Measurements from ENCODE around the gene PHTF2. TPM values are rescaled to one million over a fixed set of nuclear protein-coding genes. Genes with fewer than 3 reads are reported as not detected.
A peak's percentile ranks its signal among the peaks of the same experiment; 100 is the strongest.

The PHTF2 gene
- total and polyA plus RNA-seq, 4 donors = 5.1 to 37.1 (median 8.7) TPM

DNA sequence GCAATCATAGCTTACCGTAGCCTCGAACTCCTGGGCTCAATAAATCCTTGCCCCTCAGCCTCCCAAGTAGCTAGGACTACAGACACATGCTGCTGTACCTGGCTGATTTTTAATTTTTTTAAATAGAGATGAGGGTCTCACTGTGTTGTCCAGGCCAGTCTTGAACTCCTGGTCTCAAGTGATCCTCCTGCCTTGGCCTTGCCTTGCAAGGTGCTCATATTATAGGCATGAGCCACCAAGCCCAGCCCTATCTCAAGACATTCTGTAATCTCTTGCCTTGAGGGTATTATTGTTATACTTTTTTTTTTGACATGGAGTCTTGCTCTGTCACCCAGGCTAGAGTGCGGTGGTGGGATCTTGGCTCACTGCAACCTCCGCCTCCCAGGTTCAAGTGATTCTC, 86.6 kb downstream of the PHTF2 start:
- ATAC-seq (ENCODE audit: insufficient read depth, low FRiP score) (no peak), DNase-seq (no peak)
- Histone ChIP-seq H3K4me3 (no peak overlapping the region), H3K9me3 (ENCODE audit: control insufficient read depth in 4 of 4, insufficient read depth in 3 of 4, low read length in 3 of 4) (no peaks in the 10 kb centered on the region), H3K4me1 (ENCODE audit: control insufficient read depth in 5 of 5, insufficient read depth in 5 of 5, low read length in 5 of 5) (no peaks in the 10 kb centered on the region), H3K36me3 (ENCODE audit: control insufficient read depth in 4 of 4, insufficient read depth in 4 of 4, low read length in 4 of 4) (peaks cover 0 to 1% (median 0%) of the 10 kb centered on the region in 4 donors), H3K27me3 (ENCODE audit: control insufficient read depth in 3 of 3, insufficient read depth in 3 of 3, low read length in 2 of 3) (no peaks in the 10 kb centered on the region), H3K9ac (ENCODE audit: insufficient read depth in 1 of 2, low read length in 2 of 2) (no peak overlapping the region), H3K27ac (ENCODE audit: low read depth in 1 of 2, low read length in 1 of 2) (no peak overlapping the region)
- 82 to 99% methylated on average over 4 of the region's 4 CpGs for WGBS, 2 donors
- TF ChIP-seq, protein P1, sequence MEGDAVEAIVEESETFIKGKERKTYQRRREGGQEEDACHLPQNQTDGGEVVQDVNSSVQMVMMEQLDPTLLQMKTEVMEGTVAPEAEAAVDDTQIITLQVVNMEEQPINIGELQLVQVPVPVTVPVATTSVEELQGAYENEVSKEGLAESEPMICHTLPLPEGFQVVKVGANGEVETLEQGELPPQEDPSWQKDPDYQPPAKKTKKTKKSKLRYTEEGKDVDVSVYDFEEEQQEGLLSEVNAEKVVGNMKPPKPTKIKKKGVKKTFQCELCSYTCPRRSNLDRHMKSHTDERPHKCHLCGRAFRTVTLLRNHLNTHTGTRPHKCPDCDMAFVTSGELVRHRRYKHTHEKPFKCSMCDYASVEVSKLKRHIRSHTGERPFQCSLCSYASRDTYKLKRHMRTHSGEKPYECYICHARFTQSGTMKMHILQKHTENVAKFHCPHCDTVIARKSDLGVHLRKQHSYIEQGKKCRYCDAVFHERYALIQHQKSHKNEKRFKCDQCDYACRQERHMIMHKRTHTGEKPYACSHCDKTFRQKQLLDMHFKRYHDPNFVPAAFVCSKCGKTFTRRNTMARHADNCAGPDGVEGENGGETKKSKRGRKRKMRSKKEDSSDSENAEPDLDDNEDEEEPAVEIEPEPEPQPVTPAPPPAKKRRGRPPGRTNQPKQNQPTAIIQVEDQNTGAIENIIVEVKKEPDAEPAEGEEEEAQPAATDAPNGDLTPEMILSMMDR (IDR thresholded peaks at IDR 0.05; ENCODE audit: control extremely low read depth, extremely low read depth) = no peak

DNA sequence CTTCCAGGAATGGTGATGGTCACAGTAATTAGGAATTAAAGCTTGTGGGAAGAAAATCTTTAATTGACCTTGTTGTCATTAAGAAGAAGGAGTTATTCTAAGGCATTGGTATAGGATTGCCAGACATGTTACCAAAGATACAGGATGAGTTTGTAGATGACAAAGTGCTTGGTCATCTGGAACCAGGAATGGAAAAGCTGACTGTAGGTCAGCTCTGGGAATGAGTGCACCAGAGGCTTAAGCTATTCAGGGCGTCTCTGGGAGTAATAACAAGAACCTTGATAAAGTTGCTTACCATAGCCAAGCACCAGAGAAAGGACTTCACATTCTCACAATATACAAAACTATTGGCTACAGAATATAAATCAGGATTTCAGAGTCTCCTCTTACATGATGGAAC, 89.0 kb downstream of the PHTF2 start:
- TF ChIP-seq, protein P1 (IDR thresholded peaks at IDR 0.05; ENCODE audit: control extremely low read depth, extremely low read depth) = no peak
- no peak overlapping the region for H3K4me3 ChIP-seq
- H3K9ac ChIP-seq (ENCODE audit: insufficient read depth in 1 of 2, low read length in 2 of 2) = no peak overlapping the region
- H3K27ac ChIP-seq (ENCODE audit: low read depth in 1 of 2, low read length in 1 of 2) = peak overlapping the region in 1 of 2 donors; percentile 53
- H3K36me3 ChIP-seq (ENCODE audit: control insufficient read depth in 4 of 4, insufficient read depth in 4 of 4, low read length in 4 of 4) = peaks cover 0 to 1% (median 0%) of the 10 kb centered on the region in 4 donors
- ATAC-seq (ENCODE audit: insufficient read depth, low FRiP score) = no peak
- no peaks in the 10 kb centered on the region for H3K4me1 ChIP-seq (ENCODE audit: control insufficient read depth in 5 of 5, insufficient read depth in 5 of 5, low read length in 5 of 5)
- WGBS, 2 donors = 79 to 93% methylated on average over 1 of the region's 1 CpG
- no peak for DNase-seq
- no peaks in the 10 kb centered on the region for H3K9me3 ChIP-seq (ENCODE audit: control insufficient read depth in 4 of 4, insufficient read depth in 3 of 4, low read length in 3 of 4)
- H3K27me3 ChIP-seq (ENCODE audit: control insufficient read depth in 3 of 3, insufficient read depth in 3 of 3, low read length in 2 of 3) = no peaks in the 10 kb centered on the region

DNA sequence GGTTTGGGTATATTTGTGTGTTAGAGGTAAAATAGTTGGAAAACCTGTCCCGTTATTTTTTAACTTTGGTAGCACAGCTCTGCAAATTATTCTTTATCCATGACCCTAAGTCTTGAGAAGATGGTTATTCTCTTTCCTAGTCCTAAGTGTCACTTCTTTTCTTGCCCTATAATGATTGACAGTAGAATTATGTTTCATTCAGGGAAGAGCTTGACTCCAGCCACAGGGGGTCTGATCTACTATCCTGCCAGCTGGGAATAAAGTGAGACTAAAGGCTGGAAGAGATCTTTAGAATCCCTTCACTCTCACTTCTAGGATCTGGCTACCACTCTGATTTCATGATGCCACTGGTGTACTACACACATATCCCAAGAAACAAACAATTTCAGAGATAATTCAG, 90.4 kb downstream of the PHTF2 start:
- Histone ChIP-seq H3K36me3 (ENCODE audit: control insufficient read depth in 4 of 4, insufficient read depth in 4 of 4, low read length in 4 of 4) (peaks cover 0 to 1% (median 0%) of the 10 kb centered on the region in 4 donors), H3K4me3 (no peak overlapping the region), H3K4me1 (ENCODE audit: control insufficient read depth in 5 of 5, insufficient read depth in 5 of 5, low read length in 5 of 5) (peaks cover 0 to 3% (median 0%) of the 10 kb centered on the region in 5 donors), H3K27ac (ENCODE audit: low read depth in 1 of 2, low read length in 1 of 2) (no peak overlapping the region), H3K27me3 (ENCODE audit: control insufficient read depth in 3 of 3, insufficient read depth in 3 of 3, low read length in 2 of 3) (no peaks in the 10 kb centered on the region), H3K9ac (ENCODE audit: insufficient read depth in 1 of 2, low read length in 2 of 2) (no peak overlapping the region), H3K9me3 (ENCODE audit: control insufficient read depth in 4 of 4, insufficient read depth in 3 of 4, low read length in 3 of 4) (no peaks in the 10 kb centered on the region)
- no peak for ATAC-seq (ENCODE audit: insufficient read depth, low FRiP score)
- TF ChIP-seq, protein P1 (IDR thresholded peaks at IDR 0.05; ENCODE audit: control extremely low read depth, extremely low read depth) = no peak
- no peak for DNase-seq
- WGBS, 2 donors = 95 to 100% methylated on average over 1 of the region's 1 CpG

DNA sequence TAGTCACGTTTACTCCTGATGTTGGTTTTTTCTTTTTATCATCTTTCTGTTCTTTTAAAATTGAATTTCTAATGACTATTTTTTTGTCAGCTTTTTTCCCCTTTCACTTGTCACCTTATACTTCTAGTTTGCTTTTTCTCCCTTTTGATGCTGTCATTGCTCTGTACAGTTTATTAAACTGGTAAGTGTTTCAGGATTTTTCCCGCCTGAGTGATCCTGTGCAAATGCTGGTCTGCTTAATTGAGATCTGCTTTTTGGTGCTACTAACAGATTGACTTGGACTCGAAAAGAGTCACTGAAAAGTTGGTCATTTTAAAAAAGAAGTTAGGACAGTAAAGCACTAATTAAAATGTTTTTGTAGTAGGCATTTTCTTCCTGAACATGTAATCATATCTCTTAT, 95.2 kb downstream of the PHTF2 start:
- Histone ChIP-seq H3K36me3 (ENCODE audit: control insufficient read depth in 4 of 4, insufficient read depth in 4 of 4, low read length in 4 of 4) (peaks cover 0 to 1% (median 0%) of the 10 kb centered on the region in 4 donors), H3K4me1 (ENCODE audit: control insufficient read depth in 5 of 5, insufficient read depth in 5 of 5, low read length in 5 of 5) (peaks cover 0 to 3% (median 0%) of the 10 kb centered on the region in 5 donors), H3K4me3 (no peak overlapping the region), H3K9me3 (ENCODE audit: control insufficient read depth in 4 of 4, insufficient read depth in 3 of 4, low read length in 3 of 4) (no peaks in the 10 kb centered on the region), H3K27ac (ENCODE audit: low read depth in 1 of 2, low read length in 1 of 2) (no peak overlapping the region), H3K9ac (ENCODE audit: insufficient read depth in 1 of 2, low read length in 2 of 2) (no peak overlapping the region), H3K27me3 (ENCODE audit: control insufficient read depth in 3 of 3, insufficient read depth in 3 of 3, low read length in 2 of 3) (no peaks in the 10 kb centered on the region)
- TF ChIP-seq, protein P1 (IDR thresholded peaks at IDR 0.05; ENCODE audit: control extremely low read depth, extremely low read depth) = no peak
- WGBS, 2 donors = 96 to 97% methylated on average over 3 of the region's 3 CpGs
- DNase-seq (no peak), ATAC-seq (ENCODE audit: insufficient read depth, low FRiP score) (no peak)

All from lung (tissue), 12 donors.